ENCODE results near the gene ATP5F1D. TPM values are rescaled to one million over a fixed set of nuclear protein-coding genes. Genes with fewer than 3 reads are reported as not detected.

The ATP5F1D gene
- total and polyA plus RNA-seq, 2 of the 13 experiments (the other 11 are each of a cell fraction or from before 2014, with no cell fraction given): 39.4 to 78.7 TPM

- TF ChIP-seq ZNF414 (CRISPR knock-in tag; IDR thresholded peaks at IDR 0.05): no peak
- 0 out of 2 replicates have a peak, but pooled peaks have one; percentile 22 for TF ChIP-seq GMEB1 (CRISPR knock-in tag; IDR thresholded peaks at IDR 0.05; ENCODE audit: borderline replicate concordance)
- no peak for TF ChIP-seq ZFP1 (CRISPR knock-in tag; IDR thresholded peaks at IDR 0.05)
- TF ChIP-seq SAP130 (CRISPR knock-in tag; IDR thresholded peaks at IDR 0.05; ENCODE audit: low read depth): peak; percentile 38; the same call in 1 of the 2 replicates
- no peak for TF ChIP-seq TBL1XR1 (IDR thresholded peaks at IDR 0.05; ENCODE audit: borderline replicate concordance, low read length, partially characterized antibody)
- TF ChIP-seq CHD4 (IDR thresholded peaks at IDR 0.05; ENCODE audit: borderline replicate concordance, low read length): no peak
- TF ChIP-seq MXD3 (CRISPR knock-in tag; IDR thresholded peaks at IDR 0.05): no peak
- no peak for TF ChIP-seq NR2F2 (IDR thresholded peaks at IDR 0.05; ENCODE audit: borderline replicate concordance, low read depth)
- no peak for TF ChIP-seq RXRB (CRISPR knock-in tag; IDR thresholded peaks at IDR 0.05; ENCODE audit: borderline replicate concordance)
- no peak for TF ChIP-seq AHR (CRISPR knock-in tag; IDR thresholded peaks at IDR 0.05)
- TF ChIP-seq CSRNP1 (CRISPR knock-in tag; IDR thresholded peaks at IDR 0.05): no peak
- no peak for TF ChIP-seq NR3C1 (CRISPR knock-in tag; IDR thresholded peaks at IDR 0.05)
- TF ChIP-seq ZNF329 (CRISPR knock-in tag; IDR thresholded peaks at IDR 0.05; ENCODE audit: low read depth): no peak
- no peak for TF ChIP-seq ZNF572 (CRISPR knock-in tag; IDR thresholded peaks at IDR 0.05)
- no peak for TF ChIP-seq ZNF484 (CRISPR knock-in tag; IDR thresholded peaks at IDR 0.05; ENCODE audit: borderline replicate concordance, low read depth)
- TF ChIP-seq NFATC3 (CRISPR knock-in tag; IDR thresholded peaks at IDR 0.05): no peak
- no peak for TF ChIP-seq NFAT5 (CRISPR knock-in tag; IDR thresholded peaks at IDR 0.05)
- TF ChIP-seq SRY (CRISPR knock-in tag; IDR thresholded peaks at IDR 0.05): no peak
- TF ChIP-seq NFE2L1 (CRISPR knock-in tag; IDR thresholded peaks at IDR 0.05; ENCODE audit: borderline replicate concordance): no peak
- no peak for TF ChIP-seq GABPA (IDR thresholded peaks at IDR 0.05; ENCODE audit: low read depth, low read length)
- TF ChIP-seq GABPA (CRISPR knock-in tag; IDR thresholded peaks at IDR 0.05; ENCODE audit: low read depth): 0 out of 2 replicates have a peak, but pooled peaks have one; percentile 19
Observed at GRCh38 chr19:1250437-1251260, 9.1 kb downstream of the ATP5F1D start (continued).

Data from HepG2 (cell line).